Small intestine (tissue), 7 donors: Measurements from ENCODE around the gene ZNF746. TPM values are rescaled to one million over a fixed set of nuclear protein-coding genes. Genes with fewer than 3 reads are reported as not detected.
"Not testable (repeated sequence)": the region's sequence is repeated elsewhere in the genome, so short reads cannot be mapped to it uniquely, and the experiment has no call there.

Experiments
- DNase-seq, 2 donors: peaks; one replicate each; pipeline versions ENCODE4 v3.0.0 to v3.0.0-alpha.2; 2013
- FAIRE-seq: peaks from 2 replicates; lab custom pipeline; 2012; peaks lifted over from hg19 to GRCh38; lab: Jason Lieb, UNC
- H3K27ac ChIP-seq, 3 donors: one replicate each; pipeline ENCODE4 v1.5.1; 2013; ENCODE audit warnings: low read length in 2 of 3, mild to moderate bottlenecking in 2 of 3, control low read depth in 1 of 3, inconsistent platforms in 1 of 3, low read depth in 1 of 3, moderate library complexity in 1 of 3
- H3K27me3 ChIP-seq, 3 donors: one replicate each; pipeline ENCODE4 v1.6.1; 2013; ENCODE audit warnings: low read length in 3 of 3, inconsistent platforms in 1 of 3; ENCODE audit not compliant: control insufficient read depth in 3 of 3, insufficient read depth in 3 of 3
- H3K36me3 ChIP-seq, 3 donors: one replicate each; pipeline ENCODE4 v1.6.1; 2013; ENCODE audit warnings: low read length in 3 of 3, inconsistent platforms in 1 of 3, low read depth in 1 of 3, mild to moderate bottlenecking in 1 of 3, moderate library complexity in 1 of 3; ENCODE audit not compliant: control insufficient read depth in 3 of 3, insufficient read depth in 2 of 3
- H3K4me1 ChIP-seq, 3 donors: one replicate each; pipeline ENCODE4 v1.6.1; 2013; ENCODE audit warnings: low read length in 2 of 3, inconsistent platforms in 1 of 3, low read depth in 1 of 3, mild to moderate bottlenecking in 1 of 3, moderate library complexity in 1 of 3; ENCODE audit not compliant: control insufficient read depth in 3 of 3, insufficient read depth in 2 of 3
- H3K4me3 ChIP-seq, 3 donors: one replicate each; pipeline ENCODE4 v1.5.1; 2013; ENCODE audit warnings: low read length in 3 of 3, control low read depth in 1 of 3, inconsistent platforms in 1 of 3, low read depth in 1 of 3, mild to moderate bottlenecking in 1 of 3, moderate library complexity in 1 of 3
- H3K9me3 ChIP-seq, 2 donors: one replicate each; pipeline ENCODE4 v1.6.1; 2013; ENCODE audit warnings: low read depth in 1 of 2, low read length in 1 of 2; ENCODE audit not compliant: control insufficient read depth in 2 of 2, insufficient read depth in 1 of 2
- WGBS, 3 donors: extraction: QIAGEN DNeasy Blood & Tissue Kit; methylation state at CpG; one replicate each; pipeline ENCODE4 v1.1.7; 2013; 5-methylcytosine and 5-hydroxymethylcytosine counted together
- polyA plus RNA-seq, 4 donors: library from polyadenylated mRNA; stranded (reverse) in 3 of 4; unstranded in 1 of 4; fragments of 200-250 nt in 3 of 4; fragments of 120-200 nt in 1 of 4; gene quantifications; one replicate each; pipeline versions ENCODE4 v1.2.1 to v1.2.3, GENCODE V29; 2013
- donor health status: healthy with polysubstance abuse.
- donor health status: control.
- donor health status: control.
- donor health status: Bipolar disorder and iron deficiency.
- donor health status: healthy.

The ZNF746 gene
- polyA plus RNA-seq, 4 donors = 6.0 to 11.3 (median 7.4) TPM

GRCh38 chr7:149454006-149454405 is 43.6 kb downstream of the ZNF746 start:
- H3K27me3 ChIP-seq = no peaks in the 10 kb centered on the region
- no peaks in the 10 kb centered on the region for H3K9me3 ChIP-seq
- no peak overlapping the region for H3K4me3 ChIP-seq
- H3K27ac ChIP-seq = no peak overlapping the region
- 95 to 97% (median 97%) methylated on average over 10 of the region's 10 CpGs for WGBS, 3 donors
- DNase-seq (no peak), FAIRE-seq (no peak)
- peaks cover 0 to under 1% (median 0%) of the 10 kb centered on the region in 3 donors for H3K4me1 ChIP-seq
- H3K36me3 ChIP-seq = peaks cover 16 to 51% (median 18%) of the 10 kb centered on the region in 3 donors

- Histone ChIP-seq H3K4me3 (no peak overlapping the region), H3K36me3 (peaks cover 22 to 68% (median 26%) of the 10 kb centered on the region in 3 donors)
- FAIRE-seq = no peak
These were observed 46.8 kb downstream of the ZNF746 start for GRCh38 chr7:149450821-149451220.

GRCh38 chr7:149449897-149450296 is 47.7 kb downstream of the ZNF746 start:
- Histone ChIP-seq H3K4me3 (no peak overlapping the region), H3K27ac (no peak overlapping the region), H3K4me1 (no peaks in the 10 kb centered on the region), H3K36me3 (peaks cover 22 to 66% (median 24%) of the 10 kb centered on the region in 3 donors), H3K27me3 (no peaks in the 10 kb centered on the region), H3K9me3 (no peaks in the 10 kb centered on the region)
- FAIRE-seq (no peak), DNase-seq (no peak)
- 90 to 96% (median 94%) methylated on average over 6 of the region's 6 CpGs for WGBS, 3 donors

More at GRCh38 chr7:149450821-149451220, 46.8 kb downstream of the ZNF746 start:
- no peak overlapping the region for H3K27ac ChIP-seq
- 96 to 99% (median 98%) methylated on average over 10 of the region's 10 CpGs for WGBS, 3 donors
- H3K4me1 ChIP-seq = no peaks in the 10 kb centered on the region
- DNase-seq = no peak
- H3K9me3 ChIP-seq = no peaks in the 10 kb centered on the region
- no peaks in the 10 kb centered on the region for H3K27me3 ChIP-seq

- no peak overlapping the region for H3K4me3 ChIP-seq
- FAIRE-seq (no peak), DNase-seq (no peak)
- no peaks in the 10 kb centered on the region for H3K9me3 ChIP-seq
- no peaks in the 10 kb centered on the region for H3K27me3 ChIP-seq
- WGBS, 3 donors = 92 to 99% (median 93%) methylated on average over 8 of the region's 8 CpGs
- H3K27ac ChIP-seq = no peak overlapping the region
- peaks cover 19 to 58% (median 21%) of the 10 kb centered on the region in 3 donors for H3K36me3 ChIP-seq
- H3K4me1 ChIP-seq = no peaks in the 10 kb centered on the region
These were observed 48.6 kb downstream of the ZNF746 start for GRCh38 chr7:149448961-149449360.

GRCh38 chr7:149446026-149446425 is 51.6 kb downstream of the ZNF746 start:
- H3K9me3 ChIP-seq, H3K27ac ChIP-seq, FAIRE-seq, H3K4me3 ChIP-seq, H3K4me1 ChIP-seq, DNase-seq, H3K27me3 ChIP-seq: not testable (repeated sequence)
- peaks cover 13 to 46% (median 16%) of the 10 kb centered on the region in 3 donors for H3K36me3 ChIP-seq
- 97 to 99% (median 97%) methylated on average over 11 of the region's 11 CpGs for WGBS, 3 donors

- Histone ChIP-seq H3K27me3 (no peaks in the 10 kb centered on the region), H3K9me3 (no peaks in the 10 kb centered on the region), H3K4me3 (no peak overlapping the region), H3K36me3 (peaks cover 9 to 38% (median 14%) of the 10 kb centered on the region in 3 donors), H3K27ac (no peak overlapping the region), H3K4me1 (no peaks in the 10 kb centered on the region)
- WGBS, 3 donors = 86 to 94% (median 89%) methylated on average over 6 of the region's 6 CpGs
- FAIRE-seq (no peak), DNase-seq (no peak)
These were observed 53.3 kb downstream of the ZNF746 start for GRCh38 chr7:149444287-149444686.

- H3K36me3 ChIP-seq = peaks cover 7 to 32% (median 10%) of the 10 kb centered on the region in 3 donors
These were observed 54.1 kb downstream of the ZNF746 start for GRCh38 chr7:149443523-149443922.

GRCh38 chr7:149442924-149443323 is 54.7 kb downstream of the ZNF746 start:
- 79 to 93% (median 83%) methylated on average over 3 of the region's 3 CpGs for WGBS, 3 donors
- H3K27me3 ChIP-seq = no peaks in the 10 kb centered on the region
- no peak for DNase-seq
- H3K4me3 ChIP-seq = no peak overlapping the region
- no peak for FAIRE-seq
- H3K4me1 ChIP-seq = no peaks in the 10 kb centered on the region
- H3K27ac ChIP-seq = no peak overlapping the region
- H3K36me3 ChIP-seq = peaks cover 7 to 31% (median 9%) of the 10 kb centered on the region in 3 donors
- no peaks in the 10 kb centered on the region for H3K9me3 ChIP-seq

More at GRCh38 chr7:149443523-149443922, 54.1 kb downstream of the ZNF746 start:
- H3K4me1 ChIP-seq = no peaks in the 10 kb centered on the region
- WGBS, 3 donors = 94 to 97% (median 96%) methylated on average over 7 of the region's 7 CpGs
- FAIRE-seq (no peak), DNase-seq (no peak)
- H3K9me3 ChIP-seq = no peaks in the 10 kb centered on the region
- H3K27me3 ChIP-seq = no peaks in the 10 kb centered on the region
- no peak overlapping the region for H3K4me3 ChIP-seq
- H3K27ac ChIP-seq = no peak overlapping the region

- Histone ChIP-seq H3K9me3 (no peaks in the 10 kb centered on the region), H3K4me1 (no peaks in the 10 kb centered on the region), H3K4me3 (no peak overlapping the region), H3K36me3 (peaks cover 1 to 23% (median 1%) of the 10 kb centered on the region in 3 donors), H3K27ac (no peak overlapping the region), H3K27me3 (no peaks in the 10 kb centered on the region)
- 82 to 84% (median 83%) methylated on average over 4 of the region's 4 CpGs for WGBS, 3 donors
- DNase-seq = no peak
- FAIRE-seq = no peak
These were observed 57.4 kb downstream of the ZNF746 start for GRCh38 chr7:149440222-149440621.
